ENCODE data around the gene CD99L2.

DNA sequence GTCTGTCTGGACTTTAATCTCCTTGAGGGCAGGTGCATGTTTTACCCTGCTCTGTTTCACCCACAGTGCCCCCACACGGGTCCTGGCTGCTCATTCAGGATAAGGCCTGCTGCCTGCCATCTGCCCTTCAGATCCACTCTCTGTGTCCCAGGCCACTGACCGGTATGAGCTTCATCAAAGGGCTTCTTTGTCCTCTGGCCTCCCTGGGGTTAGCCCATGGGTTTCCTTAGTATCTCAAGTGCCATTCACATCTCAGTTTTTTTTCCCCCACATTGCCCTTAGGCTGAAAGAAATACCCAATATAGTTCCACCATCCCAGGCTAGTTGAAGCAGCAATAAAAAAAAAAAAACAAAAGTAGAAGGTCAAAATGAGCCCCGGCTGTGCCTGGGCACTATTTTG is 9.3 kb downstream of the CD99L2 start:
- TF ChIP-seq CTCF (conservative IDR thresholded peaks at IDR 0.05; ENCODE audit: low read length) (no peak), EZH2phosphoT487 (IDR thresholded peaks at IDR 0.05; ENCODE audit: borderline replicate concordance, low read depth, low read length) (no peak)

Measured in OCI-LY7 (cell line).